CD4-positive, alpha-beta memory T cell (primary cell): ENCODE results near the gene SDF2L1. TPM values are rescaled to one million over a fixed set of nuclear protein-coding genes. Genes with fewer than 3 reads are reported as not detected.

Experiments used
- CTCF ChIA-PET: fragments of 350-600 bp; sonication (Branson Sonifier 250); formaldehyde crosslinking; loops from one replicate; lab custom pipeline; 2021; ENCODE audit warnings: inconsistent platforms; ENCODE audit not compliant: partially characterized antibody; lab: Charles Lee
- POLR2A ChIA-PET: fragments of 350-600 bp; sonication (Branson Sonifier 250); formaldehyde crosslinking; loops from one replicate; lab custom pipeline; 2021; ENCODE audit not compliant: partially characterized antibody; lab: Charles Lee
- DNase-seq, 5 donors: peaks; one replicate each; pipeline versions ENCODE4 v3.0.0 to v3.0.0-alpha.2; 2020 to 2022; ENCODE audit warnings: mixed read lengths in 1 of 5
- H3K27ac ChIP-seq: one replicate; pipeline ENCODE4 v1.7.0; 2013; ENCODE audit warnings: low read depth, low read length
- H3K27me3 ChIP-seq: 2 replicates; pipeline ENCODE4 v1.7.0; 2013; ENCODE audit warnings: mild to moderate bottlenecking, low read length, moderate library complexity; ENCODE audit not compliant: insufficient read depth
- H3K36me3 ChIP-seq: 2 replicates; pipeline ENCODE4 v1.7.0; 2013; ENCODE audit warnings: mild to moderate bottlenecking, low read length, moderate library complexity; ENCODE audit not compliant: insufficient read depth
- H3K4me1 ChIP-seq: 2 replicates; pipeline ENCODE4 v1.7.0; 2013; ENCODE audit warnings: mild to moderate bottlenecking, low read length, moderate library complexity; ENCODE audit not compliant: insufficient read depth
- H3K4me3 ChIP-seq, 2 donors: one replicate each; pipeline ENCODE4 v1.7.0; 2013; ENCODE audit warnings: low read length in 2 of 2, mild to moderate bottlenecking in 1 of 2
- H3K9me3 ChIP-seq, 2 donors: one replicate each; pipeline ENCODE4 v1.7.0; 2013; ENCODE audit warnings: low read length in 2 of 2, control low read depth in 1 of 2; ENCODE audit not compliant: control insufficient read depth in 1 of 2
- H3K27ac Mint-ChIP-seq, 7 donors: one replicate each; pipeline ENCODE4 v1.8.0; 2020 to 2021; ENCODE audit warnings: mixed read lengths in 7 of 7, mild to moderate bottlenecking in 6 of 7, inconsistent platforms in 3 of 7, moderate library complexity in 3 of 7
- H3K27me3 Mint-ChIP-seq, 2 donors: one replicate each; pipeline ENCODE4 v1.8.0; 2020 to 2021; ENCODE audit warnings: mixed read lengths in 2 of 2
- H3K36me3 Mint-ChIP-seq, 2 donors: one replicate each; pipeline ENCODE4 v1.8.0; 2020 to 2021; ENCODE audit warnings: mixed read lengths in 2 of 2, inconsistent platforms in 1 of 2, mild to moderate bottlenecking in 1 of 2
- H3K4me1 Mint-ChIP-seq, 4 donors: one replicate each; pipeline ENCODE4 v1.8.0; 2020 to 2021; ENCODE audit warnings: mixed read lengths in 4 of 4, mild to moderate bottlenecking in 1 of 4
- H3K4me3 Mint-ChIP-seq, 8 donors: one replicate each; pipeline ENCODE4 v1.8.0; 2020 to 2021; ENCODE audit warnings: mixed read lengths in 8 of 8, mild to moderate bottlenecking in 7 of 8, moderate library complexity in 6 of 8, inconsistent platforms in 3 of 8
- H3K9me3 Mint-ChIP-seq, 8 donors: one replicate each; pipeline ENCODE4 v1.8.0; 2020 to 2021; ENCODE audit warnings: mixed read lengths in 8 of 8, mild to moderate bottlenecking in 5 of 8, inconsistent platforms in 3 of 8, moderate library complexity in 1 of 8
- intact Hi-C: fragments of 100-400 bp; cut with micrococcal nuclease; formaldehyde crosslinking; loops from one replicate; pipeline ENCODE4 v1.15.1; 2023
- polyA plus RNA-seq, 2 donors: library from polyadenylated mRNA; unstranded; fragments of 300-500 nt; fragmentation: Illumina TruSeq; gene quantifications; one replicate each; pipeline ENCODE4 v1.2.3, GENCODE V29; 2021
- total RNA-seq, 2 experiments: library from RNA; stranded (reverse); gene quantifications; one replicate each; pipeline ENCODE4 v1.2.3, GENCODE V29; 2021

Gene SDF2L1
- total and polyA plus RNA-seq, 4 experiments from 2014 or later: 39.6 to 99.1 (median 61.2) TPM

GRCh38 chr22:21651521-21652009, 9.5 kb downstream of the SDF2L1 start:
- Mint-ChIP-seq H3K27me3 (peaks cover 0 to 1% of the 10 kb centered on the region in 2 donors), H3K9me3 (no peaks in the 10 kb centered on the region), H3K36me3 (peaks cover 8 to 9% of the 10 kb centered on the region in 2 donors), H3K4me1 (peaks cover 11 to 31% (median 21%) of the 10 kb centered on the region in 4 donors), H3K4me3 (peak overlapping the region; percentile 81 to 95 (median 88)), H3K27ac (peak overlapping the region; percentile 1 to 87 (median 43))
- ChIA-PET POLR2A (interaction anchor here (1.0 to 4.2 kb wide), 5 partner anchors 8 to 25 kb away, joined by 3 to 26 read pairs (median 7); partner anchors contain the start of genes PPIL2, SDF2L1 and YDJC), CTCF (interaction anchor here (1.0 to 4.3 kb wide), 3 partner anchors 9 to 22 kb away, joined by 3 to 18 read pairs (median 17); partner anchors contain the start of genes SDF2L1 and YDJC)
- peak overlapping the region; percentile 42 for H3K27ac ChIP-seq
- peaks cover 6% of the 10 kb centered on the region for H3K36me3 ChIP-seq
- no peaks in the 10 kb centered on the region for H3K27me3 ChIP-seq
- H3K4me3 ChIP-seq: peak overlapping the region; percentile 56 to 74
- peaks cover 31% of the 10 kb centered on the region for H3K4me1 ChIP-seq
- DNase-seq: no peak
- intact Hi-C loops: loop anchor here (1.0 kb wide), 2 partner anchors 9 to 15 kb away; partner anchors contain the start of genes PPIL2 and SDF2L1
- no peaks in the 10 kb centered on the region for H3K9me3 ChIP-seq

- ChIA-PET CTCF (interaction anchor here (1.0 to 4.3 kb wide), 3 partner anchors 9 to 23 kb away, joined by 3 to 18 read pairs (median 17); partner anchors contain the start of genes SDF2L1 and YDJC), POLR2A (interaction anchor here (1.0 to 4.2 kb wide), 5 partner anchors 8 to 25 kb away, joined by 3 to 26 read pairs (median 7); partner anchors contain the start of genes PPIL2, SDF2L1 and YDJC)
- peaks cover 31% of the 10 kb centered on the region for H3K4me1 ChIP-seq
- Mint-ChIP-seq H3K36me3 (peaks cover 4 to 5% of the 10 kb centered on the region in 2 donors), H3K4me1 (peaks cover 13 to 32% (median 22%) of the 10 kb centered on the region in 4 donors), H3K9me3 (no peaks in the 10 kb centered on the region), H3K27me3 (no peaks in the 10 kb centered on the region), H3K4me3 (peak overlapping the region; percentile 81 to 95 (median 88)), H3K27ac (peak overlapping the region in 6 of 7 donors; percentile 13 to 87 (median 36))
- peak overlapping the region; percentile 42 for H3K27ac ChIP-seq
- peak overlapping the region; percentile 56 to 74 for H3K4me3 ChIP-seq
- no peaks in the 10 kb centered on the region for H3K27me3 ChIP-seq
- H3K9me3 ChIP-seq: no peaks in the 10 kb centered on the region
- intact Hi-C loops: loop anchor here (1.0 kb wide), 2 partner anchors 10 to 14 kb away; partner anchors contain the start of genes PPIL2 and SDF2L1
- peaks cover 3% of the 10 kb centered on the region for H3K36me3 ChIP-seq
- peak; percentile 71 to 88 (median 75) for DNase-seq
These were observed 10.0 kb downstream of the SDF2L1 start for GRCh38 chr22:21652010-21652546.

- Histone ChIP-seq H3K36me3 (no peaks in the 10 kb centered on the region), H3K27me3 (no peaks in the 10 kb centered on the region), H3K4me1 (peaks cover 33% of the 10 kb centered on the region), H3K27ac (peak overlapping the region; percentile 42), H3K9me3 (no peaks in the 10 kb centered on the region), H3K4me3 (peak overlapping the region in 1 of 2 donors; percentile 74)
- DNase-seq: no peak
- no peaks in the 10 kb centered on the region for H3K27me3 Mint-ChIP-seq
- H3K36me3 Mint-ChIP-seq: peaks cover 4 to 5% of the 10 kb centered on the region in 2 donors
- no peaks in the 10 kb centered on the region for H3K9me3 Mint-ChIP-seq
- H3K27ac Mint-ChIP-seq: no peak overlapping the region
- peak overlapping the region in 6 of 8 donors; percentile 39 to 95 (median 88) for H3K4me3 Mint-ChIP-seq
- intact Hi-C loops: loop anchor here (1.0 kb wide), 2 partner anchors 11 to 13 kb away; partner anchors contain the start of genes PPIL2 and SDF2L1
- H3K4me1 Mint-ChIP-seq: peaks cover 13 to 34% (median 23%) of the 10 kb centered on the region in 4 donors
- ChIA-PET POLR2A (interaction anchor here (1.8 to 4.2 kb wide), 3 partner anchors 11 to 24 kb away, joined by 7 to 26 read pairs (median 11); partner anchors contain the start of genes PPIL2, SDF2L1 and YDJC), CTCF (interaction anchor here (4.3 kb wide), 1 partner anchor 10 kb away, joined by 17 read pairs; the partner anchor contains the start of gene SDF2L1)
These were observed 10.7 kb downstream of the SDF2L1 start for GRCh38 chr22:21652547-21653545.

GRCh38 chr22:21657020-21657359, 14.9 kb downstream of the SDF2L1 start:
- Mint-ChIP-seq H3K27me3 (no peaks in the 10 kb centered on the region), H3K36me3 (no peaks in the 10 kb centered on the region), H3K4me3 (peak overlapping the region; percentile 71 to 92 (median 77)), H3K9me3 (peaks cover 0 to 2% (median 0%) of the 10 kb centered on the region in 8 donors), H3K4me1 (peaks cover 10 to 17% (median 12%) of the 10 kb centered on the region in 4 donors), H3K27ac (peak overlapping the region in 5 of 7 donors; percentile 57 to 82 (median 69))
- no peak for DNase-seq
- Histone ChIP-seq H3K36me3 (no peaks in the 10 kb centered on the region), H3K9me3 (no peaks in the 10 kb centered on the region), H3K27me3 (no peaks in the 10 kb centered on the region), H3K4me3 (peak overlapping the region in 1 of 2 donors; percentile 57), H3K4me1 (peaks cover 24% of the 10 kb centered on the region), H3K27ac (no peak overlapping the region)
- ChIA-PET POLR2A (interaction anchor here (1.5 kb wide), 1 partner anchor 15 kb away, joined by 7 read pairs; the partner anchor contains the start of gene SDF2L1), CTCF (interaction anchor here (1.1 to 2.4 kb wide), 2 partner anchors 11 to 28 kb away, joined by 4 to 11 read pairs; no protein-coding TSS in a partner anchor)
- intact Hi-C loops: loop anchor here (1.0 kb wide), 1 partner anchor 15 kb away; the partner anchor contains the start of gene SDF2L1

GRCh38 chr22:21657360-21658032, 15.4 kb downstream of the SDF2L1 start:
- H3K27me3 Mint-ChIP-seq: no peaks in the 10 kb centered on the region
- H3K9me3 ChIP-seq: no peaks in the 10 kb centered on the region
- DNase-seq: peak; percentile 69 to 80 (median 70)
- peak overlapping the region; percentile 35 for H3K27ac ChIP-seq
- H3K4me1 ChIP-seq: peaks cover 19% of the 10 kb centered on the region
- no peaks in the 10 kb centered on the region for H3K36me3 ChIP-seq
- peak overlapping the region; percentile 52 to 57 for H3K4me3 ChIP-seq
- ChIA-PET CTCF (interaction anchor here (1.3 to 2.4 kb wide), 3 partner anchors 11 to 15 kb away, joined by 6 to 14 read pairs (median 11); partner anchors contain the start of gene SDF2L1), POLR2A (interaction anchor here (1.2 to 1.5 kb wide), 2 partner anchors 15 kb away, joined by 7 read pairs; partner anchors contain the start of gene SDF2L1)
- peak overlapping the region; percentile 80 to 92 (median 88) for H3K4me3 Mint-ChIP-seq
- peaks cover 10 to 14% (median 11%) of the 10 kb centered on the region in 4 donors for H3K4me1 Mint-ChIP-seq
- peaks cover 0 to 2% (median 0%) of the 10 kb centered on the region in 8 donors for H3K9me3 Mint-ChIP-seq
- no peaks in the 10 kb centered on the region for H3K36me3 Mint-ChIP-seq
- intact Hi-C loops: loop anchor here (1.0 kb wide), 1 partner anchor 15 kb away; the partner anchor contains the start of gene SDF2L1
- peak overlapping the region in 4 of 7 donors; percentile 42 to 80 (median 68) for H3K27ac Mint-ChIP-seq
- H3K27me3 ChIP-seq: no peaks in the 10 kb centered on the region
